BJ (cell line): Measurements from ENCODE around the gene EXOSC2. TPM values are rescaled to one million over a fixed set of nuclear protein-coding genes. Genes with fewer than 3 reads are reported as not detected.
A peak's percentile ranks its signal among the peaks of the same experiment; 100 is the strongest.

Source experiments
- CTCF ChIA-PET: fragments of 350-600 bp; formaldehyde crosslinking; extraction: SDS; loops from one replicate; lab custom pipeline; 2021; ENCODE audit warnings: antibody characterized with exemption, inconsistent platforms; lab: Yijun Ruan, JAX
- POLR2A ChIA-PET: fragments of 300-600 bp; sonication (Branson Sonifier 250); formaldehyde crosslinking; extraction: SDS; loops from one replicate; lab custom pipeline; 2021; ENCODE audit warnings: antibody characterized with exemption; lab: Charles Lee
- DNase-seq: peaks from one replicate; pipeline ENCODE4 v3.0.0-alpha.2; 2011; ENCODE audit warnings: low read depth
- H3K27me3 ChIP-seq: 2 replicates; pipeline ENCODE4 v1.6.0; 2011; ENCODE audit warnings: low read length; ENCODE audit not compliant: control insufficient read depth, insufficient read depth
- H3K36me3 ChIP-seq: 2 replicates; pipeline ENCODE4 v1.5.1; 2011; ENCODE audit warnings: low read length; ENCODE audit not compliant: control insufficient read depth, insufficient read depth
- H3K4me3 ChIP-seq: 2 replicates; pipeline ENCODE4 v1.5.1; 2011; ENCODE audit warnings: low read depth, mild to moderate bottlenecking, control low read depth, low read length
- CTCF ChIP-seq: IDR thresholded peaks from 2 replicates; pipeline ENCODE4 v1.5.1; 2011; ENCODE audit warnings: low read depth, mild to moderate bottlenecking, control low read depth, inconsistent platforms, low read length, moderate library complexity; ENCODE audit not compliant: insufficient read depth
- polyA plus RNA-seq: library from polyadenylated mRNA; depleted of rRNA; stranded (reverse); fragments of >200 nt; gene quantifications from 2 replicates; pipeline ENCODE4 v1.2.3, GENCODE V29; 2011

EXOSC2 gene
- polyA plus RNA-seq, 1 experiment, result 19.8 TPM

- no peak for TF ChIP-seq CTCF
- no peaks in the 10 kb centered on the region for H3K36me3 ChIP-seq
- POLR2A ChIA-PET, result no interaction called here
- H3K4me3 ChIP-seq, result no peak overlapping the region
- no peak for DNase-seq
- no peaks in the 10 kb centered on the region for H3K27me3 ChIP-seq
- CTCF ChIA-PET, result interaction anchor here (3.5 to 14.0 kb wide), 2 partner anchors 10 to 154 kb away, joined by 10 to 251 read pairs; no protein-coding TSS in a partner anchor
Measured at GRCh38 chr9:130711469-130711868, 17.9 kb downstream of the EXOSC2 start.

- POLR2A ChIA-PET, result no interaction called here
- TF ChIP-seq CTCF, result no peak
Measured at GRCh38 chr9:130712564-130713285, 19.1 kb downstream of the EXOSC2 start.

GRCh38 chr9:130713286-130713960, 19.8 kb downstream of the EXOSC2 start:
- peak overlapping the region; percentile 96 for H3K4me3 ChIP-seq
- DNase-seq, result no peak
- ChIA-PET CTCF (interaction anchor here (0.6 to 1.9 kb wide), 5 partner anchors 12 to 285 kb away, joined by 3 to 9 read pairs (median 4); no protein-coding TSS in a partner anchor), POLR2A (no interaction called here)
- no peaks in the 10 kb centered on the region for H3K27me3 ChIP-seq
- H3K36me3 ChIP-seq, result no peaks in the 10 kb centered on the region; the same call in 1 of the 2 replicates
- no peak for TF ChIP-seq CTCF

More at GRCh38 chr9:130712564-130713285, 19.1 kb downstream of the EXOSC2 start:
- DNase-seq, result peak; percentile 95
- CTCF ChIA-PET, result interaction anchor here (0.9 to 1.9 kb wide), 4 partner anchors 12 to 286 kb away, joined by 3 to 9 read pairs (median 5); no protein-coding TSS in a partner anchor
- Histone ChIP-seq H3K4me3 (peak overlapping the region; percentile 96), H3K36me3 (no peaks in the 10 kb centered on the region), H3K27me3 (no peaks in the 10 kb centered on the region)

GRCh38 chr9:130714586-130715110, 21.1 kb downstream of the EXOSC2 start:
- CTCF ChIA-PET, result interaction anchor here (1.1 to 1.9 kb wide), 4 partner anchors 13 to 155 kb away, joined by 4 to 9 read pairs (median 6); no protein-coding TSS in a partner anchor
- POLR2A ChIA-PET, result no interaction called here
- Histone ChIP-seq H3K27me3 (no peaks in the 10 kb centered on the region), H3K4me3 (peak overlapping the region; percentile 96), H3K36me3 (no peaks in the 10 kb centered on the region; the same call in 1 of the 2 replicates)
- no peak for TF ChIP-seq CTCF
- no peak for DNase-seq

GRCh38 chr9:130715270-130715669, 21.7 kb downstream of the EXOSC2 start:
- POLR2A ChIA-PET, result no interaction called here
- TF ChIP-seq CTCF, result no peak
- no peak for DNase-seq
- Histone ChIP-seq H3K36me3 (no peaks in the 10 kb centered on the region; the same call in 1 of the 2 replicates), H3K27me3 (no peaks in the 10 kb centered on the region), H3K4me3 (peak overlapping the region; percentile 96)
- CTCF ChIA-PET, result interaction anchor here (1.1 to 1.3 kb wide), 3 partner anchors 56 to 154 kb away, joined by 4 to 7 read pairs (median 4); no protein-coding TSS in a partner anchor
